NCI-H146 (cell line): Measurements from ENCODE around the gene FARS2.

Source experiments
- DNase-seq: peaks from one replicate; lab custom pipeline; 2025; lab: John Stamatoyannopoulos, UW

The FARS2 gene

DNA sequence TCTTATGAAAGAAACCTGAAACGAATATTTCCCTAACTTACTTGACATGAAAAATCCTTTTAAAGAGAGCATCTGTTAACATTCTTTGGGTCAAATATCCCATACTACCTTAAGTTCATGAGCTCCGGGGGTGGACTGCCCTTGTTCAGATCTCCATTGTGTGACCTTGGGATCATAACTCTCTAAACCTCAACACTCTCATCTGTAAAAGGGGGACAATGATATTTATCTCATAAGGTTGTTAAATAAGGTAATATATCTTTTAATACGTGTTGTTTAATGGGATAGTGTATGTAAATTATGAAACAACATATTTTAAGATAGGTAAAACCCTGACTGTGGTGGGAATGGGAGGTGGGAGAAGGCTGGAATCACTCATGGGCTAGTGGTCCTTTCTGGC is 326.3 kb downstream of the FARS2 start:
- DNase-seq: no peak

DNA sequence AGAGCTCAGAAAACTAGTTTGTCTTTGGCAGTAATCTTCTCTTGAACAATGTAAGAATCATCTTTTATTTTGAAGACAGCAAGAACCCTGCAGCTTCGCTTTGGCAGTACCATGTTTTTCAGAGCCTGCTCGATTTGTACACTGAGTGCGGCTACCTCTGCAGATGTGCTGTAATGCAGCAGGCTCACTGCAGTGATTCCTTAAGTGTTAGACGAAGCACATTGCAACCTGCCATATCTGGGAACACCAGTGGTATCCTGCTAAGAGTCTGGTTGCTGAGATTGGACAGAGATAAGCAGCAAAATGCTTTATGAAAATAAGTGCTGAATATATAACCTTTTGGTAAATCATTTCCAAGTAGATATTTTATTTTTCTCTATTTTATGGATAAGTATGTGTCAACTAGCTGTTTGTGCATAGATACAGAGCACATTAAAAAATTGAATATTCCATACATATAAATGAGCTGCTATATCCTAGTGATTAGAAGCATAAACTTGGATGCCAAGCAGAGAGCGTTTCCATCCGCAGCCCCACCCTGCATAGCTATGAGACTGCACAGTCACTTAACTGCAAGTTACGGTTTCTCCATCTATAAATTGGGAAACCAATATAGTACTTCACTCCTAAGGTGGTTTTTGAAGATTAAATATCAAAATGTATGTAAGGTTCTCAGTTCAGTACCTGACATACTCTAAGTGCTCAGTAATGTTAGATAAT is 328.3 kb downstream of the FARS2 start:
- DNase-seq: no peak

DNA sequence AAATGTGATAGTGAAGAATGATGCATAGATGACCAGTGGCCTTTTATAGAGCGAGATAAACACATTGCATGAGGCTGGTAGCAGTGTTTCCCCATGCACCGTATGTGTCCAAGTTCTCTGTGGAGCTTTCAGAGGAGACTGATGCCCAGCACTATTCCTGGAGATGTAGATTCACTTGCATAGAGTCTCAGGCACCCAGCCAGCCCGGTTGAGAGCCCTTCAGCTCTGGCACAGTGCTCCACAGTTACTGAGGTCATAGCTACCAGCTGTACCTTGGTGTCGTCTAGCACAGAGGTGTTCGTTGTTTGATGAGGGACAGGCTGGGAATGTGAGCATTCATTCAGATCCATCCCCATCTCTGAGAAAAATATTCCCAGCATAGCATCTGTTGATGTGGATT is 328.9 kb downstream of the FARS2 start:
- no peak for DNase-seq

DNA sequence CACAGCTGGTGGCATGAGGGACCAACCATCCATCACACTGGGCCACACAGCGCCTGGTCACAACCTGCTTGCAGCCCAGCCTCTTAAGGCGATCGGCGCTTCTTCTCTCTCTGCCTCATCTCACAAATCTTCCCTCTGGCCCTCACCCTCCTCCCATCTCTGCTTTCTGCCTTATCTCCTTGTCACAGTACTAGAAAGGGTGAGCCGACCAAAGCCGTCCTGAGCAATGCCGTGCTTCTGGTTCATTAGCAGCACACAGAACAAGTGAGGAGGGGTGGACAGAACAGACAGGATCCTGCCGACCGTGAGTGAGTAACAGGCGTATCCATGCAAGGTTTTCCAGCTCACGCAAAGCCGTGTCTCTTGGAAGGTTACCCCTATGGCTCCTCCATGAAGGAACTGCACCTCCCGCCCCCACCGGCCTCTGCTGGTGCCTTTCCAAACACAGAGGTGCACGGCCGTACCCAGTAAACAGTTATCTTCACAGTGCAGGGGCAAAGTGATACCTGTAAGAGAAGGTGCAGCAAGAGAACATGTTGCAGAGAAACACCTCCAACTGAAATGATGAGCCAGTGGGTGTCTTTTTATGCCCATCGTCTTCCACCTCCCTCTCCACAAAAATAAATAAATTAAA is 331.7 kb downstream of the FARS2 start:
- DNase-seq: peak; percentile 14

DNA sequence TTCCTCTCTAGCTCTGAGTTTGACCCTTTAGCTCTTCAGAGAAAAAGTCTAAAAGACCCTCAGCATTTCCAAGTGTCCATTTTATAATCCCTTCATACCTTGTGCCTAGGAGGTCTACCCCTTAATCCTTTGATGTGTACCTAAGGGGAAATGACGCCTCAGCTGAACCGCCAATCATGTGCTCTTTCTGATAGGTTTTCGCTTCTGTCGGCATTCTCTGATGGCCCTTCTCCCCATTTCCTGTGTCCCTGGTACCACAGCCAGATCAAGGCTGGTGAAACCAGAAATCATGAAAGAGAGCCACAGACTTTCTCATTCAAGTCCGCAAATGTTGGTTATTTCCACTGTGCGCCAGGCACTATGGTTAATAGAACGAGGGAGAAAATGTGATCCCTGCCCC is 333.9 kb downstream of the FARS2 start:
- DNase-seq: no peak

DNA sequence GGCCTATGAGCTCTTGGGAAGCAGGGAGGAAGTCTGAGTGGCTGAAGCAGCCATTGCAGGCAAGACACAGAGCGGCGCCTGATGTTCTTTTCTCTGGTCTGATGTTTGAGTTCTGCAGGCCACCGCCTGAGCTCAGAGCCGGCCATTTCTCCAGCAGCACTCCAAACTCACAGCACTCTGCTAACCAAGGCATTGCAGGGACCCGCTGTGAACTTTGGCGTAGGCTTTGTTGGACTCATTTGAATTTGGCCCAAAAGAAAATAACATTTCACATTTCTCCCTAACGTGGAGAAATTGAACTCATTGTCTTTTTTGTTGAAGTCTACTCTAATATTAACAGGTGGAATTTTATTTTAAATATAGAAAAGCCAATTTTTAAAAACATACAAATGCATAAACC is 336.1 kb downstream of the FARS2 start:
- DNase-seq: no peak

DNA sequence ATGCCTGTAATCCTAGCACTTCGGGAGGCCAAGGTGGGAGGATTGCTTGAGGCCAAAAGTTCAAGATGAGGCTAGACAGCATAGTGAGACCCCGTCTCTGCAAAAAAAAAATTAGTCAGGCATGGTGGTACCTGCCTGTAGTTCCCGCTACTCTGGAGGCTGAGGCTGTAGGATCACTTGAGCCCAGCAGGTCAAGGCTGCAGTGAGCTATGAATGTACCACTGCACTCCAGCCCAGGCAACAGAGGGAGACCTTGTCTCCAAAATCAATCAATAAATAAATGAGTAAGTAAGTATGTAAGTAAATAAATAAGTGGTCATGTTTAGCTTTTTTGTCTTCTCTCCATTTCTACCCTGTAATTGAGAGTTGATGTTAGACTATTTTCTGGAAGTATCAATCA is 336.8 kb downstream of the FARS2 start:
- no peak for DNase-seq

DNA sequence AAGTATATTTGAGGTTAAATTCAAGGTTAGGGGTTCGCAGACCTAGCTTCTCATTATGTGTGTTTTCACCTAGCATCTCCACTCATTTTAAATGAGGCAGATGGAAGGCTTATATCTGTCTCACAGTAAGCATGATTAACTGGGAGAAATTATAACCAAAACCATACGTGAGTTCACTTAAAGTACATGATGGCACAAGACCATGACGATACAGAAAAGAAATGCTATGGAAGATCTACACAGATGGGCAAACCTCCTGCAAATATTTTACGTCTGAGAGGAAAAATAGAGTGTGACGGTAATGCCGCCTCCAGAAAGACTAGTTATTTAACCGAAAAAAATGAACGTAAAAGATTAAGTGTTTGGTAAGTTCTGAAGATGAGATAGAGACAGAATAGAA is 337.8 kb downstream of the FARS2 start:
- no peak for DNase-seq

DNA sequence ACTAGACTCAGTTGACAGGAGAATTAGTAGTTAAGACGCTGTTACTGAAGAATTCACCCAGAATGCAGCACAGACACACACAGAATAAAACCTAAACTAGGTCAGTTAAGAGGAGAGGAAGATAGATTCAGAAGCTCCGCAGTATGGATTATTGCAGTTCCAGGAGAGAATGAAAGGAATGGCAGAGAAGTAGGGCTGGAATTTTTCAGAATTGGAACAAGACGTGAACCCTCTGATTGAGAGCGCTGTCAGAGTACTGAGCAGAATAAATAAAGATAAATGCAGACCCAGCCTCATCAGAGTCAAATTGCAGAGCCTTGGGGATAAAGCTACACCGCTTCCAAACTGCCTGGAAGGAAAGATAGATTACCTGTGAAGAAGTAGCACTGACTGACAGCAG is 344.6 kb downstream of the FARS2 start:
- DNase-seq: no peak

DNA sequence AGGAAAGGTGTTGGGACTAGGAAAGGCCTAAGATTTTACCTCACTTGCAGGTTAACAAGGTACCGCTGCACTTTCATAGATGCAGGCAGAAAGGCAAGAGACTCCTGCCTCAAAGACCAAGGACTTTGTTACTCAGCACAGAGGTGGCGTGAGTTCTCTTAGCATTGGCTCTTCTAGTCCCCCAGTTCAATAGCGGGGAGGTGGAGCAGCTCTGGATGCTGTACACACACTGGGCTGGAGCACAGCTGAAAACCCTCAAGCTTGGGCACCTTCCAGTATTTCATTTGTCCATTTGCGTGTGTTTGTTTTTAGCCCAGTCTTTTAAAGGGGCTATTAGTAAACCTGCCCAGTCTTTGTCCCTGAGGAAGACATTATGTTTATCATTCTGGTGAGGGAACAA is 345.2 kb downstream of the FARS2 start:
- peak; percentile 40 for DNase-seq

DNA sequence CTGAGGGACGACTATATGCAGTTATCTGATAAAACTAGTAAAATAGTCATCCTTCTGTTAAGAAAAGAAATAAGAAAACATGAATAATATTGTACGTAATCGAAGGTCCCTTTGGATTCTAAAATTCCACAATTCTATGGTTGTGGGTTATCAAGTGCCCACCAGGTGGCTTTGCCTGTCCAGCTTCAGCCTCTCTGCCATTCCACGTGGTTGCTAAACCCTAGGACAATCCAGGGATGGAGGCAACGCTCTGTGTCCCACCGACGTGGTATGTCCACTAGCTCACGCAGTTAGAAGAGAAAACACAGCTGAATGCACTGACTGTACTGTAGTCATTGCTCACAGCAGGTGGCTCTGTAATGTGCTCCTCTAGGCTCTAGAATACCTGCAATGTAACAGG is 349.3 kb downstream of the FARS2 start:
- DNase-seq: peak; percentile 81

DNA sequence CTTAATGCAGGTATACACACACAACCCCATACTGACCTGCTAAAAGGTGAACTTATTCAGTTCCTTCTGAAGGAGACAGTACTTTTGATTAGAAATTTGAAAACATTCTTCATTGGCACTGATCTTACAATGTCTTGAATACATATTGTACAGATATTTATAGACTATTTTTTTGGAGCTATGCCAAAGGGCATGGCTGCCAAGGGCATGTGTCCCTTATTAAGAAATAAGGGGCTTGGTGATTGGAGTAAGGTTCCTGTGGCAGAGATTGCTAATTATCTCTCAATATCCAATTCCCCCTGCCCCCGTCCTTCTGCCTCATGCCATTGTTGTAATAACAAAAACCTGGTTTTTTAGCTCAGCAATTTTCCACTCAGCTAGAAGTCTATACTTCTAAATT is 355.9 kb downstream of the FARS2 start:
- no peak for DNase-seq

DNA sequence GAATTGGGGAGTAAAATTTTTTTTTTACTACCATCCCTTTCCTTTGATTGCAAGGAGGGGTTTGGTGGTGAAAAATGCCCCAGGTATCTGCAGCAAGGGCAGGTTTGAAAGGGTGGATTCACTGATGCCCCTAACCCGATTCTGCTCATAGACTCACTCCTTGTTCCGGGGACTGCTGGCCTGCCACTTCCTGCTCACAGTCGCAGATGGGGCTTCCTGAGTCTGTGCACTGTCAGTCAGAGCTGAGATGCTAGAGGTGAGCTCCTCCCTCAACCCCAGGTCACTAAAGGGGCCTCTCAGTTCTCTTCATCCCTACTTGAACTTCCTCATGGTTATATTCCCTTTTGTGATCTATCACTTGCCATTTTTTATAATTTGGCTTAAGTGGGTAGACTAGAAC is 357.9 kb downstream of the FARS2 start:
- no peak for DNase-seq

DNA sequence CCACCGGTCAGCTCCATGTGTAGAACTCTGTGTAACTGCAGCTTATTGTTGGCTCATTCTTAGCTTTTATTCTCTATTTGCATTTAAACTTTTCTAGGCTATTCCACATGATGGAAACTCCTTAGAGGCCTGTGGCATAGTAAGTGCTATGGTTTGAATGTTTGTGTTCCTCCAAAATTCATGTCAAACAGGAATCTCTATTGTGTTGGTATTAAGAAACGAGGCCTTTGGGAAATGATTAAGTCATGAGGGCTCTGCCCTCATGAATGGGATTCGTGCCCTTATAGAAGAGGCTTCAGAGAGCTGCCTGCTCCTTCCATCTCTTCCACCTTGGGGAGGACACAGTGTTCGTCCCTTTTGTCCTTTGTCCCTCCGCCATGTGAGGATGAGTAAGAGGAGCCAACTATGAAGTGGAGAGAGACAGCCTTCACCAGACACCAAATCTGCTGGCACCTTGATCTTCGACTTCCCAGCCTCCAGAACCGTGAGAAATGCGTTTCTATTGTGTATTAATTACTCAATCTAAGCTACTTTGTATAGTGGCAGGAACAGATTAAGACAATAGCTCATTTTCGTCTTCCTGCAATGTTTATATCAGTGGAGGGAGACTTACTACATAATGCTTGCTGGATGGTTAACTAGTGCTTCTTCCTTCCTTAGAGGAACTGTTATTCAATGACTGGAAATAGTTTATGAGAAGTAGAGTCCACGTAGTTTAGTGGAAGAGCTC is 361.1 kb downstream of the FARS2 start:
- DNase-seq: no peak

DNA sequence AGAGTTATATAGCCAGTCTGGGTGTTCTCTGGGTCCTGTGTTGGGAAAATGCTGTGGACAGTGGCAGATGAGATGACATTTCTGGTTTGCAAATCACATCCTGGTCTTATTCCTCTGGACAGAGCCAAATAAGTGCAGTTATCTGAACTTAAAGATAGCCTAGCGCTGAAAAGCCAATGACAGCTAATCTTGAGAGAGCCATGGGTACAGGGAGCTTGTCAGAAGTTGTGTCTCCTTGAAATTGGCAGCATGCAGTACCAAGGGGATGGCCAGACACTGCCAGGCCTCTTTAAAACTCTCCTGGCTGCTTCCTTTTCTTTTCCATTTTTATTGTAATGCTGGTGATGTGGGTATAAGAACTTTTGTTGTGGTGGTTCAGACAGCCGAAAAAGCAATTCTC is 362.5 kb downstream of the FARS2 start:
- no peak for DNase-seq

DNA sequence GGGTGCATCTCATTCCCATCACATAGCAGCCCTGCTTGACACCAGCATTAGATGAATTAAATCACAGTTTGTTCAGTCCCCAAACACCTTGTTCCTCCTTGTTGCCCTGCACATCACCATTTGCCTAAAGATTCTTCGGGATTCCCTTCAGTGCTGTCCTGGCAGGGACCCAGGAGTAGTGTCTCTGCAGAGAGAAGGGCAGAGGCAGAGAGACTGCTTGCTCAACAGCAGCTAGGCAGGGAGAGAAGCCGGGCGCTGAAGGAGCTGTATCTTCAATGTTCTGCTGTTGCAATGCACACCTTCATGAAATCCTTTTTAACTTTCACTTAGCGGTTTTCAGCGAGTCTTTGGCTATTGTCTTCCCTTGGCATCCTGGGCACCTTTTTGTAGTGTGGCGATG is 362.9 kb downstream of the FARS2 start:
- DNase-seq: no peak

DNA sequence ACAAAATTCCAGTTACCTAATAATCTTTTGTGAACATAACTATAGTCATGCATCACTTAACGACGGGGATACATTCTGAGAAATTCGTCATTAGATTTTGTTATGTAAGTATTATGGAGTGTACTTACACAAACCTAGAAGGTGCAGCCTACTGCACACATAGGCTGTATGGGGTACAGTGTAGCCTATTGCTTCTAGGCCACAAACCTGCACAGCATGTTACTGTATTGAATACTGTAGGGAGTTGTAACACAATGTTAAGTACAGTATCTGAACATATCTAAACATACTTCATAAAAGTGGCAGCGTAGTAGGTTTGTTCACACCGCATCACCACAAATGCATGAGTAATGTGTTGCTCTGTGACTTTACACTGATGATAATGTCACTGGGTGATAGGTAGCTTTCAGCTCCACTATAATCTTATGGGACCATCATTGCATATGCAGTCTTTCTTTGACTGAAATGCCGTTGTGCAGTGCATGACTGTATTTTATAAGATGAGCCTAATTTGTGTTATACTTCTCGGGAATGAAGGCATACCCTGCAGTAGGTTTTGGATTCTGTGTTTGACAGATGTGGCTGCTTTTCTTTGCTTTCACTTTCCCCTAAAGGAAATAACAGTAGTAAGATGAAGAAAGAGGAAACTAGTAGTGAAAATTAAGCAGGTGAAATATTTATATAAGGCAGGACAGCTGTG is 365.6 kb downstream of the FARS2 start:
- no peak for DNase-seq

DNA sequence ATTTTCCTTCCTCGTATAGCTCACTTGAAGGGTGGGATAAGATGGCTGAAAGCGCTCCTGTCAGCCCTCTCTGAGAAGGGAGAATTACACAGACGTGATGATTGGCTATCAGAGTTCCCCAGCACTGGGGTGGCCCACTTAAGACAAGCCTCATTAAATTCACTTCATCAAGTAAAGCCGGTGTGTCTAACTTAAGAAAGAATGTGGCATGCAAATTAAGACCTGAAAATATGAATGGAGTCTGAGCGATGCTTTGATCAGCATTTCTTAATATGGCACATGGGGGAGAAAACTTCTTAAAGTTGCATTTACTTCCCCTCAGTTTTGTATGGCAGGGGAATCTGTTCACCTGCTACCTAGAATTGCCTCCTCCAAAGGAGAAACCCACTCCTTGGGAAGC is 369.3 kb downstream of the FARS2 start:
- DNase-seq: no peak

DNA sequence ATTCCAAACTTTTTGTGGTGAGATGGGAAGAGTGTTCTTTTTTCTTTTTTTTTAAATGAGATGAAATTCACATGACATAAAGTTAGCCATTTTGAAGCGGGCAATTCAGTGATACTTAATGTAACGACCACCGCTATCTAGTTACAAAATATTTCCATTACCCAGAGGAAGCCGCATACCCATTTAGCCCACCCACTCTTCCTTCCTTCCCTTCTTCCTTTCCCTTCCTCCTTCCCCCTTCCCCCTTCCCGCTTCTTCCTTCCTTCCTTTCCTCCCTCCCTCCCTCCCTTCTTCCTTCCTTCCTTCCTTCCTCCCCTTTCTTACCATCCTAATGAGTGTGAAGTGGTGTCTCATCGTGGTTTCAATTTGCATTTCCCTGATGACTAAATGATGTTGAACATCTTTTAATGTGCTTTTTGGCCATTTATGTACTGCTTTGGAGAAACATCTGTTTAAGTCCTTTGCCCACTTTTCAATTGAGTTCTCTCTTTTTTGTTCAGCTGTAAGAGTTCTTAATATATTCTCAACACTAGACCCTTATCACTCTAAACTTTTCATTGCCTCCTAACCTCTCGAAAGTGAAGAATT is 371.1 kb downstream of the FARS2 start:
- DNase-seq: no peak

DNA sequence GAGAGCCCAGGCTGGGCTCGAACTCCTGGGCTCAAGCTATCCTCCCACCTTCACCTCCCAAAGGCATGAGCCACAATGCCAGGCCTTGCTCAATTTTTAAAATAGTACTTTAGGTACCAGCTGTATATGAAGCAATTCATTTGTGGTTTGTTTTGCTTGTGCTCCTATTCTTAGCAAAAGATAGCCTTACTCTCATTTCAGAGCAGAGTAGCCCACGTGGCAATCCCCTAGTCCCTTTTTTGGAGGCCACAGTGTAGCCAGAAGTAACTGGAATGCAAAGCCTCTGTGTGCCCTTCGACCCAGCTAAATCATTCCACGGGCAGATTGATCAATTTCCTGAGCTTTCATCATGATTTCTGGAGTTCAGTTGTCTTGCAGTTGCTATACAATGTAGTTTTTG is 373.2 kb downstream of the FARS2 start:
- DNase-seq: no peak

DNA sequence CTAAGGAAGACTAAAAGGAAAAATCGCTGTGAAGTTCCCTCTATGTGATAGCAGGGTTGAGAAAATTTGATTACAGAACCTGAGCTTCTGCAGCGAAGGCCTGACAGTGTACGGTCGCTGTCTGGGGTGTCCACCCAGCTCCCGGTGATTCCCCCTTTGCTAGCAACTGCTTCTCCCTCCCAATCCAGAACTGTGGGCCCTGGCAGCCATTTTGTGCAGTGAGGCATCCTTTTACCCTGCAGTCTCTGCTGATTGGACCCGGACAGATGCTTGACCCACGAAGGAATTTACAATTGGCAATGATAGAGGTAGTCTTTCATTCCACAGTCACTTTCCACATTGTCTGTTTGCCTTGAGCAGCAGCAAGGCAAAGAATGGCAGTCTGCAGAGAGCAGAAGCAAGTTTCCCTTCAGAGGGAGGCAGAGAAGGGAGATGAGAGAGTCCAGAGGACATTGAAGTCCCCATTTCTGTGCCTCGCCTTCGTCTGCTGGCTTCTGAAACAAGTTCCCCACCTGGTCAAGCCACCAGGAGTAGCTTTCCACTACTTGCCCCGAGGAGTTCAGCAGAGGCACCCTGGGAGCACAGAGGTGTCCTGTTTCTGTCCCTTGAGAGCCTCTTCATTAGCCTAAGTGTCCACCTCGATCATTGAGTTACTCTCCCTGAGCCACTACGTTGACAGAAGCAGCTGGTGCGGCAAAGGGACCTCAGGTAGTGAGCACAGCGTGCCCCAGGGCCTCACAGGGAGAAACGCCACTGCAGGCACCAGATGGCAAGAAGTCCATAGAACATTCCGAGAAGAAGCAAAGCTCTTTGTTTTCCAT is 375.1 kb downstream of the FARS2 start:
- no peak for DNase-seq

DNA sequence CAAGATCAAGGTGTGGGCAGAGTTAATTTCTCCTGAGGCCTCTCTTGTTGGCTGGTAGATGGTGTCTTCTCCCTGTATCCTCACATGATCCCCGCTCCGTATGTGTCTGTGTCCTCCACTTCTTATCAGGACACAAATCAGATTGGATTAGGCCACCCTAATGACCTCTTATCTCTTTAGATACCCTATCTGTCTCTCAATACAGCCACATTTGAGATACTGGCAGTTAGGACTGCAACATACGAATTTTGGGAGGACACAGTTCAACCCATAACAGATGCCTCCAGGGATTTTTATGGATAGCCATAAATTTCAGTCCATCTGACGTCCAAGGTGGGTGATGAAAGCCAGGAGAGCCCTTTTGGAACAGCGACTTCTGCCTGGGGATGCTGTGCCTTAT is 376.4 kb downstream of the FARS2 start:
- no peak for DNase-seq
